Skin epidermis (tissue), 12 donors: ENCODE results near the gene KIF5C.
A peak's percentile ranks its signal among the peaks of the same experiment; 100 is the strongest.

Experiments
- H3K27ac ChIP-seq, 21 experiments: fragments of 200-600 bp; sonication (generic) in 11 of 21; one replicate each; pipeline ENCODE4 v1.5.0; 2020; ENCODE audit warnings: mild to moderate bottlenecking in 3 of 21, inconsistent platforms in 2 of 21, moderate library complexity in 2 of 21
- H3K4me3 ChIP-seq, 7 experiments: fragments of 200-600 bp; sonication (generic) in 2 of 7; one replicate each; pipeline ENCODE4 v1.5.0; 2020; ENCODE audit warnings: inconsistent platforms in 2 of 7, mild to moderate bottlenecking in 2 of 7, moderate library complexity in 1 of 7

The KIF5C gene

DNA sequence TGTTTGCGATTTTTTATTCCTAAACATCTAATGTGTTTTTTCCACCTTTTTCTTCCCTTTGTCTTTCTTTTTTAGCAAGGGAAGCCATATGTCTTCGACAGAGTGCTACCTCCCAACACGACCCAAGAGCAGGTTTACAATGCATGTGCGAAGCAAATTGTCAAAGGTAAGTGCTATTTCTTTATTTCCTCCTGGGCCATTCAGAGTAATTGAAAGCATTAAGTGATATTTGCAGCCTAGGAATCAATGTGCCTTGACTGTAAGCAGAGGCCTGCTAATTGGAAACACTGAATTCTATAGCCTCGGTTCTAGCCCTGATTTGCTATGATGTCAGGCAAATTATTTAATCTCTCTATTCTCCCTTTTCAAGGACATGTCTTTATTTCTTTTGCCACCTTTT, 47.0 kb downstream of the KIF5C start:
- H3K27ac ChIP-seq, result no peak overlapping the region
- no peak overlapping the region for H3K4me3 ChIP-seq

DNA sequence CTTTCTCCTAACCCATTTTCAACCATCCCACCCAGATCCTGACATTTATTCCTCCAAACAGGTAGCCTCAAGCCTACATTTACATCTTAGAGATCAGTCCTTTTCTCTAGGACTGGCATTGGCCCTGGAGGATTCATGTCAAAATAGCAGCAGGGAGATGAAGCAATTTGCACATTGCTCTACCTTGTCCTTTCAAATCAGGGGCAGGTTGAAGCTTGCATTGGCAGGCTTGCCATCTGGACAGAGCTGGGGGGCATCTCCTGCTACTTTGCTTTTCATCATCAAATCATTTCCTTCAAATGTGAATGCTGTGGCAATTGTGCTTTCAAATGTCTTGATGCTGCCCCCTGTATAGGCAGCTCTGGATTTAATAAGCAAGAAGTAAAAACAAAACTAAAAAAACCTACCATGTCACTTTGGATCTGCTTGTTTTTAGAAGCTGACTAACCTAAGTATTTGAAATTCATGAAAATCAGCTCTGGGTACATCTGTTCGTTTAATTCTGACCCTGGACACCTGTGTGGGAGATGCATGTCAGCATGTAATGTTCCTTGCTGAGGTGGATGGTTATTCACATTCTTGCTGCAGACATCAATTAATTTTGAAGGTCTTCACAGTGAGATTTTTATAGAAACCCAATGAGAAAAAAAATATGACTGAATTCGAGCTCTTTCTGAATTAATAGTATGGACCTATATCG, 47.9 kb downstream of the KIF5C start:
- Histone ChIP-seq H3K4me3 (no peak overlapping the region), H3K27ac (no peak overlapping the region)

DNA sequence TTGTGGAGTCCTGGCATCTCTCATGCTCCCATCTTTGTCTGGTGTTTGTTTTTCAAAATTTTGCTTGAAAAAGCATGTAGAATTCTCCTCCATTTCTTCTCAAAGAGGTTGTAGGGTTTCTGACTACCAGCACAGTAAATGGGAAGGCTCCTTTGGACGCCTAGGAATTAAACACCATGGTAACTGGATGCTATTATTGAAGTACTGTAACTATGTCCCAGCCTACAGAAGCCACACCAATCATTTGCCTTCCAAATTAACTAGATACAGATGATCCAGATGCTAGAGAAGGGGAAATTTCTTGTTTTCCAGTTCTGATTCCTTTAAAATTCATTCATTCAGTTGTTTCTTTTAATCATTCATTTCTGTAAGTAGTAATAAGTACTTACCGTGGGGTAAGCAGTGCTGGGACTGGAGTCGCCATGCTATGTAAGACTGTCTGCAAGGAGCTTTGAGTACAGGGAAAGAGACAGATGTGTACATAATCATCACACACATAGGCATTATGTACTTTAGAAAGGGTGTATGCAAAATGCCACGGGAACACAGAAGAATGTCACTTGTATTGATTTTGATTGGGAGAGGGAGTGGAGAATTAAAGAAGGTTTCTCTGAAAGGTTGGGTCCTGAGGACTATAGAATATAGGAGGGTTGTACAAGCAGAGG, 49.6 kb downstream of the KIF5C start:
- Histone ChIP-seq H3K27ac (no peak overlapping the region), H3K4me3 (no peak overlapping the region)

DNA sequence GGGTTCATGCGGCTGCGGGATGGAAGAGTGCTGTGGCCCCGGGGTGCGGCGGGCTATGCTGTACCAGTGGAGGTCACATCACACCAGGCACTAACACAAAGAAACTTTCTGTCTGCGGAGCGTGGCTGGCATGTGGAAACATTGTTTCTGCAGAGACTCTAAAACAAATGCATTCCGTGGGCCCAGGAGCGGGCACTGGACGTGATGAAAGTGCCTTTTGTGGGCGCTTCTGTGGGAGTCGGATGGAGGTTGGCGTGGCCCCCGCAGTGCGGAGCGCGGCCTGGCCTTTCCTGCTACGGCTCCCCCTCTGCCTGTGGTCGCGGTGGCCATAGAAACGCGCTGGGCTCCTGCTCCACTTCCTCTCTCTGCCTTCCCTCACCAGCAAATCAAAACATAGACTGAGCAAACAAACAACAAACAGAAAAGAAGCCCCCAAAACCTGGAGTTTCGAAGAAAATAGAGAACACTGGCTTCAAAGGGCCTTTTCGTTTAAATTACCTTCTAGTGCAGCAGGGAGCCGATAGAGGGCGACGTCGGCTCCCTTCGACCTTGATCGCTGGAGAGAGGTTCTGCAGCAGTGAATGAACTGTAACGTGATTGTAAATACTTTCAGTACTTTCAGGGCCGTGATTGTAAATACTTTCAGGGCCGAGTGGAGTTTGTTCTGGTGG, 51.4 kb downstream of the KIF5C start:
- H3K4me3 ChIP-seq, result peak overlapping the region in 1 of 7 experiments; percentile 20
- peak overlapping the region in 1 of 21 experiments; percentile 5 for H3K27ac ChIP-seq

DNA sequence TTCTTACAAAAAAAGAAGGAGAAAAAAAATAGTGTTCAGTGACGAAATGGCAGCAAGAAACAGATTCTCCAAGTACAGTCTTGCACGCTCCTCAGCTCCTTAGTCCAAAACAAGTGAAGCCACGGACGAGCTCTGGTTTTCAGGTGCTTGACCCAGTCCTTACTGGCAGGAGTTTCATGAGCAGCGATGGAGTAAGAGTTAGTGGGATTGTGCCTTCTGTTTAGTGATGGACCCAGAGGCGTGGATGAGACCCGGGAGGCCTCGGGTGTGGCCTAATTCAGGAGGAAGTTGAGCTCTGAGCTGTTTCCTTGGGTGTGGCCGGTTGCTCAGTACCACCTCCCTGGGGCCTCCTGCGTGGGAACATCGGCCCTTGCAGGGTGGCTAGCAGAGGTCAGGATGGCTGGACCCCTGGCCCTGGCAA, 52.0 kb downstream of the KIF5C start:
- Histone ChIP-seq H3K4me3 (peak overlapping the region in 1 of 7 experiments; percentile 20), H3K27ac (no peak overlapping the region)

DNA sequence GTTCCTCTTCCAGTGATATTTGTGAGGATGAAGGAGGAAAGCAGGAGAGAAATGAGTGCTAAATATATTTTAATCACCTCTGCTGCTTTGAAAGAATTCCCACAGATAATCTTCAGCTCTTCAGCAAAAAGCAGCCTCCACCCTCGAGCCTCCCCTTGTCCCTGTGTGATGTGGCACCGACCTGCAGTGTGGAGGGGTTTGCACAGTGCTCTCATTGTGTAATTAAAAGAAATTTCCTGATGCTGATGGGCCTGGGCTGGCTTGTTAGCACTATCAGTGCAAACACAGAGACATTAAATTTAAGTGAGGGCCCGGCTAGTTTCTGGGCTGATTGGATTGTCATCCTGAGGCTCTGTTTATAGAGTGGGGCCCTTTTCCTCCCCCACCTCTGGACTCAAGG, 53.4 kb downstream of the KIF5C start:
- H3K4me3 ChIP-seq, result no peak overlapping the region
- no peak overlapping the region for H3K27ac ChIP-seq

DNA sequence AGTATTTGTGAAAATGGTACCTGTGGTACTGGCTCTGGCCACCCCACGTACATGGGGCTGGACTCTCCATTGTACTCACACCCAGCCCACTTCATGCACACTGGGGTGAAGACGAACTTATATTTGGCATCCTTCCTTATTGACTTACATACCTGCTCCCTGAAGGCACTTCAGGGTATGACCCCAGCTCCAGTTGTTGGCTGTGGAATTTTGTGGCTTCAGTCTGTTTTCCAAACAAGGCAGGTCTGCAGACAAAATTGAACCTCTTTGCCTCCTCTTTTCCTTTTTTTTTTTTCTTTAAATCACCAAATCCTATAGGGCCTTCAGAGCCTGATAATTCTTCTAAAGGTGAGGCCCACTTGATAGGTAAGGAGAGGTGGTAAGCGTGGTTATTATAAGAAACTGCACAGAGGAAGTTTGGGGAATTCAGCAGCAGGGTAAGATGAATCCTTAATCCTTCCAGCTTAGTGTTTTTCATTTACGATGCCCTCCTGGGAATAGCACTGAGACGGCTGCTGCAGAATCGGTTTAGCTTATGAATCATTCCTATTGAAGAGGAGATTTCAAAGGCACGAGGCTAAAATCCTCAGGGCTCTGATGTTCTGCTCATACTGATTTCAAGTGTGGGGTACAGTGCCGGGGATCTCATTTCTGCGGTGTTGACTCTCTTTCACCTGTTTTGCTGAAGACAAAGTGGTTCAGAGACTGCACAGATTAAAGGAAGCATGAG, 55.2 kb downstream of the KIF5C start:
- no peak overlapping the region for H3K27ac ChIP-seq
- no peak overlapping the region for H3K4me3 ChIP-seq

DNA sequence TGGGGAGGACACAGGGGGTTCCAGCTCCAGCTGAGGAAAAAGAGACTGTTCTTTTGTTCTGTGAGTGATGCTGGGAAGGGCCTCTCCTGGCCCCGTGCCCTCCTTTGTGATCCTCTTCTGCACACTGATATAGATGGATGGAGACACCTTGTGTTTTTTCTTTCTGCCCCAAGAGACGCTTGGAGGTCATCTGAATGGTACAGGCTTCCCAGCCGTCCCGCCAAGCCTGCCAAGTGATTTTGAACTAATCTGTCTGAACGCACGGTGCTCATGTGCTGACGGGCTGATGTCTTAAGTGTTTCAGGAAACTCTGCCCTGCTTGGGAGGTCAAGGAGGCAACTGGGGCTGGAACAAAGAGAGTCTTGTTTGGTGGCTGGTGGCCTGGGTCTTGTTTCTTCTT, 57.5 kb downstream of the KIF5C start:
- no peak overlapping the region for H3K4me3 ChIP-seq
- no peak overlapping the region for H3K27ac ChIP-seq

DNA sequence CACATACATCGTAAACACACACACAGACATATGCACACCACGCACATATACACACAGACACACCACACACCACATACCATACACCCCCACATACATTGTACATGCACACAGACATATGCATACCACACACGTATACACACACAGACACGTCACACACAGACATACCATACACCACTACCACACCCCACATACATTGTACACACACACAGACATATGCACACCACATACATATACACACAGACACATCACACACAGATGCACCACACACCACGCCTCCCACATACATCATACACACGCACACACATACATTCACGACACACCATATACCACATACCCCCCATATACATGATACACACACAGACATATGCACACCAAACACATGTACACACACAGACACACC, 58.4 kb downstream of the KIF5C start:
- Histone ChIP-seq H3K27ac (no peak overlapping the region), H3K4me3 (no peak overlapping the region)

DNA sequence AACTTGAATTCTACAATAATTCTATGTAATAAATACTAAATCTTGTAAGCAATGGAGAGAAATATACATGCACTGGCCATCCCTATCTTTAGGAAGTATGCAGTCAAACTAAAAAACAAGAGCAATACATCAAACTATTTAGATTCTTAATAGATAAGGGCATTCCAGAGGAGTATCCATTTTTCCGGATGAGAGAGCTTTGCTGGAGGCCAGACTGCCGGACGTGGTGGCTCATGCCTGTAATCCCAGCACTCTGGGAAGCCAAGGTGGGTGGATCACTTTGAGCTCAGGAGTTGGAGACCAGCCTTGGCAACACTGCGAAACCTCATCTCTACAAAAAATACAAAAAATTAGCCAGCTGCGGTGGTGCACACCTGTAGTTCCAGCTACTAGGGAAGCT, 60.8 kb downstream of the KIF5C start:
- no peak overlapping the region for H3K27ac ChIP-seq
- no peak overlapping the region for H3K4me3 ChIP-seq

DNA sequence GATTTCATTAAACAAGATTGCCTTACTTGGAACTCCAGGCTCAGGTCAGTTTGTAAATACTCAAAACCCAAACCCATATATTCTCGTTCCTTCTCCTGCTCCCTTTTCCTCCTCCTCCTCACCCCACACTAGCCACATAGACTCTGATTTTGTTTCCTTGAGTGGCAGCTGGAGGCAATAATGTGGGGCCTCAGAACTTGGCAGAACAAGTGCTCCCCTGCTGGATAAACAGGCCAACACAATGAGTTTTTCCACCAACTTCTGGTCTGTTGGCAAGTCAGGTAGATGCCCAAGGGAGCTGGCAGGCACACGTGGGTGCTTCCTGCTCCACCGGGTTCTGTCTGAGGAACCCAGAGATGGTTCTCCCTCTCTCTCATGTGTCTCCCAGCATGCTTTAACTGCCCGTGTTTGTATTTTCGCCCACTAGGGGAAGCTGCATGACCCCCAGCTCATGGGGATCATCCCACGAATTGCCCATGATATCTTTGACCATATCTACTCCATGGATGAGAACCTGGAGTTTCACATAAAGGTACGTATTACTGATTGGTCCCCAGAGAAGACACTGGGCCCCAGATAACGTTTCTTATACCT, 61.9 kb downstream of the KIF5C start:
- no peak overlapping the region for H3K27ac ChIP-seq
- no peak overlapping the region for H3K4me3 ChIP-seq

DNA sequence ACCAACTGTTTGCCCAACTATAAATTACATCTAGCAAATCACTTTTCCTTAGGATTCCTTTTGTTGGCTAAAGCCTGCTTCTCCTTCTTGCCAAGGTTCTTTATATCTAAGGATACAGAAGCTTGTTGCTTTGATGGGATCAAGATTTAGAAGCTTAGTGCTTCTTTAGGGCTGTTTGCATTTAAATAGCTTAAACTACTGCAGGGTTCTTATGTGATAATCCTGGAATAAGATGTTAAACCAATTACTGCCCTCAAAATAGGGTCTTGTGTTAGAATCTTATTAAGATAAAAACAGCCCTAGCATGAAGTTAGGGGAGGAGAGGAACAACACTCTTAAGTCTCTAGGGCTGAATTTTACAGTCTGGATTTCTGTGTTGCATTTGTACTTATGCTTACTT, 64.2 kb downstream of the KIF5C start:
- Histone ChIP-seq H3K27ac (no peak overlapping the region), H3K4me3 (no peak overlapping the region)

DNA sequence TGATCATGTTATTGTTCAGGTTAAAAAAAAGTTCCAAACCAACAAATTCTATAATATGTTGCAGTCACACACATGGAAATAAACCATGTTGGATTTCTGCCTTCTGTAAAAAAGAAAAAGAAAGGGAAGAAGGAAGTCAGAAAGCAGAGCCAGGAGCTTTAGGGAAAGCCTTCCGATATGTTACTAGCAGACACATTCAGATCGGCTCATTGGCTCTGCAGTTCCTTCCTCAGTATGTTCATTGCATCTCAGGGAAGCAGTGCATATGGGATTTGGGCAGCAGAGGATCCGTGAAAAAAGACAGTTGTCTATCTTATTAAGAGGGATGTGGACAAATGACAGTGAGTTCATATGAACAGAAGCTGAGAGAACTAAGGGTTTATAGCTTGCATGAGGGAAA, 68.1 kb downstream of the KIF5C start:
- no peak overlapping the region for H3K27ac ChIP-seq
- no peak overlapping the region for H3K4me3 ChIP-seq

DNA sequence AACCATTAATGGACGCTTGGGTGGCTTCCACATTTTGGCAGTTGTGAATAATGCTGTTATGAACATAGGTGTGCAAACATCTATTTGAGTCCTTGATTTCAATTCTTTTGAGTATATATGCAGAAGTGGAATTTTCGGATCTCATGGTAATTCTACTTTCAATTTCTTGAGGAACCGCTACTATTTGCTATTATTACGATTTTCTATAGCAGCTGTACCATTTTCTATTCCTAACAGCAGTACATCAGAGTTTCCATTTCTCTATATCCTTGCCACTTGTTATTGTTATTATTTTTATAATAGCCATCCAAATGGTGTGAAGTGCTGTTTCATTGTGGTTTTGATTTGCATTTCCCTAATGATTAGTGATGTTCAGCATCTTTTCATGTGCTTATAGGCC, 69.5 kb downstream of the KIF5C start:
- H3K4me3 ChIP-seq, result no peak overlapping the region
- no peak overlapping the region for H3K27ac ChIP-seq

DNA sequence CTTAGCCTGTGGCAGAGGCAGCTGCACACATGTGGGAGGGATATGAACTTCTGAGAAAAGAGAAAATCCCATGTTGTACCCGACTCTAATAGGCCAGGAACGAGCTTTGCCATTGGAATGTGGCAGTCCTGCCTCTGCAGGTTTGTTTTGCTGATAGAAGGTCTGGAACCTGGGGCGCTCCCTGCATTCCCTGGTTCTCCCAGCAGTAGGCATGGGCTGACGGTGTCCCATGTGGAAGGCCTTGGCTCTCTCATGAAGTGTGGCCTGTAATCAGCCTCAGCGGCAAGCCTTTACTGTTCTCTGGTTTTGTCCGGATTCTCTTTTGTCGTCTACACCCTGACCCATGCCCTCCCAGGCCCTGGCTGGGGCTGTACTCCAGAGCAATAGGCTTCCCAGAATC, 72.3 kb downstream of the KIF5C start:
- no peak overlapping the region for H3K27ac ChIP-seq
- H3K4me3 ChIP-seq, result no peak overlapping the region

DNA sequence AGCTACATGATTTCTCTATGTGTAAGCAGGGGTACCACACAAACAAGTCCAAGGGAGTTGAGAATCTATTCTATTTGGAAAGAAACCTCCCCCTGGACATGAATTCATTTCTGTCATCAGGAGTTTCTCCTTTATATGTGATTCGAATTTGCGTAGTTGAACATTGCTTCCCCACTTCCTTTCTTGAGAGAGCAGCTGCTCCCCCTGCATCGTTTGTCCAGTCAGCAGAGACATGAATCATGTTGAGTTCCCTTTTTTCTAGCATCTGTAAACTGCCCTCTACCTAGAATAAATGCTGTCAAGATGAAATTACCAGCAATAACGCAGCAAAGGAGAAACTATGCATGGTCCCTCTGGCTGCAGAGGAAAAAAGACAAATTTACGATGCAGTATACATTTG, 73.8 kb downstream of the KIF5C start:
- Histone ChIP-seq H3K27ac (no peak overlapping the region), H3K4me3 (no peak overlapping the region)

DNA sequence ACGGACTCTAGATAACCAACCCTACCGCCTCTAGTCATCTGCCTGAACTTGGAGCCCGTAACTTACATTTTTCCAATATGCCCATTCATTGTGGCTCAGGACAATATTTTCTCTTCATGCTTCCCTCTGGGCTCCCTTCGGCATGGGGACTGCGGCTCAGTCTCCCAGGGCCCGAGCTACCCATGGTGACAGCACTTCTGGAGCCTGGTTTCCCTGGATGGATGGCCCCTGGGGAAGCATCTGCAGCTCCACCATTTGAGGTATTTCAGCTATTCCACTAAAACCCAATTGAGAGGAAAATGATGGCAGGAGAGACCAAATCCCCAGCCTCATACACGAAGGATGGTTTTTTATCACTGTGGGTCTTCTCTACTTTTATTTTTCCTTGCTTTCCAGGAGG, 74.3 kb downstream of the KIF5C start:
- Histone ChIP-seq H3K27ac (no peak overlapping the region), H3K4me3 (no peak overlapping the region)

DNA sequence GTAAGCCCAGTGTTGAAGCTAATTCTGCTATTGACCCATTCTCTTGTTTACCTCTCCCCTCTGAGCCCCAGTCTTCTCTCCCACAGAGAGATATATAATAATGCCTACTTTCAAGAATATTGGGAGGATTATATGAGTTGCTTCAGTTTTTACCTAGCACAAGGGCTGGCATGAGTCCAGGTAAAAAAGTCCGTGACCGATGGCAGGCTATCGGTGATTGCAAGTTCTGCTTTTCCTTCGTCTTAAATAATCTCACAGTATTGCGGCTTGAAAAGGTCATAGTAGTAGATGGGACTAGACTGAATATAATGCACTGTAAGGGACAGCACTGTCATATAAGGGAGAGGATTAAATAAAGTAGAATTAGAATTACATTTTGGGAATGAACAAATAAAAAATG, 77.6 kb downstream of the KIF5C start:
- no peak overlapping the region for H3K4me3 ChIP-seq

DNA sequence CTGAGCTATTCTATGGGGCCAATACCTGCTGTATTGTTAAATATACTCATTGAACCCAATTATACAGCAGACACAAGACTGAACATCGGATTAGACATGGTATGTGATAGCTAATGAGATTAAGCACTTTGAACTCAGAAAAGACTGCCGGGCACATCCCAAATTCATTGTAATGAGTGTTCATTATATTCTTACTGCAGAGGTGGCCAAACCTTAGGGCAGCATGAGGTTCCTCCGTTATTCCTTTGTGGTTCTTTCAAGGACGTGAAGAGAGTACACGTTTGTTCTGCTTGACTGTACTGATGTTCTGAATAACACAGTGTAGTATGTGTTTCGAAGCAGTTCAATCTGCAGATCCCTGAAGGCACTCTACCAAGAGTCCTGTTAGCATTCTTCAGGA, 78.4 kb downstream of the KIF5C start:
- no peak overlapping the region for H3K4me3 ChIP-seq

More for the DNA sequence above, 77.6 kb downstream of the KIF5C start:
- H3K27ac ChIP-seq, result no peak overlapping the region

DNA sequence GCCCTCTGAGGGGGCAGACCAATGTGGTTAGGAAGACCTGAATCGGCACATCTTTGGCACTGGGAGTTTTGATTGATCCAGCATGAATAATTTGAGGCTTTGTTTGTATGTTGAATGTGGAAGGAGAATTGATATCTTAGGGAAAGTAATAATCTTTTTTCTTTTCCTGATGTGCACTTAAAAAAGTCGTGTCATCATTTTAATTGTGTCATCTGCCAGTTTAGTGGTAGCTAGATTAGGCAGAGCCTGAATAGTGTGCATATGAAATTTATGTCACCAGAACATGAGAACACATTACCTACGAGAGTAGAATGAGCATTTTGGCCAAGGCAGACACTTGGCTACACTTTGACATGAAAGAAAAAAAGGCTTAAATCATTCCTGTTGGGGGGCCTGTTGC, 79.5 kb downstream of the KIF5C start:
- no peak overlapping the region for H3K27ac ChIP-seq
- H3K4me3 ChIP-seq, result no peak overlapping the region

More for the DNA sequence above, 78.4 kb downstream of the KIF5C start:
- H3K27ac ChIP-seq, result no peak overlapping the region
